Adrenal gland (tissue), 5 donors: ENCODE data around the gene TNFRSF17.

Experiments used
- CTCF ChIP-seq, 6 experiments: fragments of 450-650 bp in 4 of 6; fragments of 200-600 bp in 2 of 6; sonication (generic) in 1 of 6; IDR thresholded peaks; 1 replicate in 5 of 6; 2 replicates in 1 of 6; pipeline versions ENCODE4 v1.5.1 to v1.8.0; 2016 to 2021; ENCODE audit warnings: antibody characterized with exemption in 6 of 6, mild to moderate bottlenecking in 2 of 6, moderate library complexity in 1 of 6
- POLR2A ChIP-seq, 2 donors: fragments of 450-650 bp; IDR thresholded peaks; one replicate each; pipeline ENCODE4 v1.6.1; 2017; ENCODE audit warnings: antibody characterized with exemption in 2 of 2, mild to moderate bottlenecking in 2 of 2, moderate library complexity in 1 of 2
- donor health status: DM: no; HTN: no; CAD: no.

GRCh38 chr16:11955713-11956123, 9.3 kb upstream of the TNFRSF17 start:
- no peak for TF ChIP-seq CTCF (IDR thresholded peaks at IDR 0.05)
- TF ChIP-seq POLR2A (IDR thresholded peaks at IDR 0.05): no peak
